ENCODE data around the gene KMT2B. TPM values are rescaled to one million over a fixed set of nuclear protein-coding genes. Genes with fewer than 3 reads are reported as not detected.

The KMT2B gene
- total RNA-seq, 1 donor, result 6.5 TPM

- Histone ChIP-seq H3K4me2 (ENCODE audit: insufficient read depth, low read length) (no peak overlapping the region), H3K4me3 (ENCODE audit: insufficient read depth, low read length) (no peak overlapping the region), H4K20me1 (ENCODE audit: insufficient read depth, low read length) (no peaks in the 10 kb centered on the region), H3K4me1 (ENCODE audit: insufficient read depth, low read length) (no peaks in the 10 kb centered on the region), H3K27me3 (ENCODE audit: insufficient read depth, low read length) (no peaks in the 10 kb centered on the region), H3K9me3 (ENCODE audit: low read depth, low read length) (no peaks in the 10 kb centered on the region), H2AFZ (ENCODE audit: low read length) (no peak overlapping the region), H3K36me3 (ENCODE audit: insufficient read depth, low read length) (no peaks in the 10 kb centered on the region), H3K27ac (ENCODE audit: low read depth, low read length) (no peak overlapping the region), H3K79me2 (ENCODE audit: insufficient read depth, low read length) (no peaks in the 10 kb centered on the region)
- TF ChIP-seq, protein P1, sequence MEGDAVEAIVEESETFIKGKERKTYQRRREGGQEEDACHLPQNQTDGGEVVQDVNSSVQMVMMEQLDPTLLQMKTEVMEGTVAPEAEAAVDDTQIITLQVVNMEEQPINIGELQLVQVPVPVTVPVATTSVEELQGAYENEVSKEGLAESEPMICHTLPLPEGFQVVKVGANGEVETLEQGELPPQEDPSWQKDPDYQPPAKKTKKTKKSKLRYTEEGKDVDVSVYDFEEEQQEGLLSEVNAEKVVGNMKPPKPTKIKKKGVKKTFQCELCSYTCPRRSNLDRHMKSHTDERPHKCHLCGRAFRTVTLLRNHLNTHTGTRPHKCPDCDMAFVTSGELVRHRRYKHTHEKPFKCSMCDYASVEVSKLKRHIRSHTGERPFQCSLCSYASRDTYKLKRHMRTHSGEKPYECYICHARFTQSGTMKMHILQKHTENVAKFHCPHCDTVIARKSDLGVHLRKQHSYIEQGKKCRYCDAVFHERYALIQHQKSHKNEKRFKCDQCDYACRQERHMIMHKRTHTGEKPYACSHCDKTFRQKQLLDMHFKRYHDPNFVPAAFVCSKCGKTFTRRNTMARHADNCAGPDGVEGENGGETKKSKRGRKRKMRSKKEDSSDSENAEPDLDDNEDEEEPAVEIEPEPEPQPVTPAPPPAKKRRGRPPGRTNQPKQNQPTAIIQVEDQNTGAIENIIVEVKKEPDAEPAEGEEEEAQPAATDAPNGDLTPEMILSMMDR (IDR thresholded peaks at IDR 0.05; ENCODE audit: extremely low read depth, low read depth, low read length), result no peak
- DNase-seq (ENCODE audit: insufficient read length, low spot score, missing footprints), result peak; percentile 51
Observed at GRCh38 chr19:35781650-35782049, 63.8 kb downstream of the KMT2B start.

DNA sequence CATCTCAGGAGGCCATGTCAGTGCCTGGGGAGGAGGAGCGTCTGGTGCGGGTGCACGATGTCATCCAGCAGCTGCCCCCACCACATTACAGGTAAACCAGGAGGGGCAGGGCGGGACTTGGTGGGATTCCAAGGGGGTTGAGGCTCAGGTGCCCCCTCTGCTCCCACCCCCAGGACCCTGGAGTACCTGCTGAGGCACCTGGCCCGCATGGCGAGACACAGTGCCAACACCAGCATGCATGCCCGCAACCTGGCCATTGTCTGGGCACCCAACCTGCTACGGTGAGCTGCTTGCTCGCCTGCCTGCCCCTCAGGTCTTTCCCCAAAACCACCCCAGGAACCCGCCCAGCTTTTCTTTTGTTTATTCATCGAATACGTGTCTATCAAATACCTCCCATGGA is 64.8 kb downstream of the KMT2B start:
- Histone ChIP-seq H3K27ac (ENCODE audit: low read depth, low read length) (no peak overlapping the region), H3K9me3 (ENCODE audit: low read depth, low read length) (no peaks in the 10 kb centered on the region), H4K20me1 (ENCODE audit: insufficient read depth, low read length) (no peaks in the 10 kb centered on the region), H3K4me2 (ENCODE audit: insufficient read depth, low read length) (no peak overlapping the region), H3K4me1 (ENCODE audit: insufficient read depth, low read length) (no peaks in the 10 kb centered on the region), H3K4me3 (ENCODE audit: insufficient read depth, low read length) (no peak overlapping the region), H3K79me2 (ENCODE audit: insufficient read depth, low read length) (no peaks in the 10 kb centered on the region), H3K36me3 (ENCODE audit: insufficient read depth, low read length) (no peaks in the 10 kb centered on the region), H3K27me3 (ENCODE audit: insufficient read depth, low read length) (no peaks in the 10 kb centered on the region), H2AFZ (ENCODE audit: low read length) (no peak overlapping the region)
- DNase-seq (ENCODE audit: insufficient read length, low spot score, missing footprints), result peak; percentile 82
- TF ChIP-seq, protein P1 (IDR thresholded peaks at IDR 0.05; ENCODE audit: extremely low read depth, low read depth, low read length), result no peak

GRCh38 chr19:35783469-35784434 is 65.9 kb downstream of the KMT2B start:
- Histone ChIP-seq H3K27ac (ENCODE audit: low read depth, low read length) (no peak overlapping the region), H3K36me3 (ENCODE audit: insufficient read depth, low read length) (no peaks in the 10 kb centered on the region)
- peak; percentile 81 for DNase-seq (ENCODE audit: insufficient read length, low spot score, missing footprints)

More at GRCh38 chr19:35783469-35784434, 65.9 kb downstream of the KMT2B start:
- Histone ChIP-seq H3K4me2 (ENCODE audit: insufficient read depth, low read length) (no peak overlapping the region), H3K4me1 (ENCODE audit: insufficient read depth, low read length) (no peaks in the 10 kb centered on the region), H4K20me1 (ENCODE audit: insufficient read depth, low read length) (no peaks in the 10 kb centered on the region), H3K9me3 (ENCODE audit: low read depth, low read length) (no peaks in the 10 kb centered on the region), H2AFZ (ENCODE audit: low read length) (no peak overlapping the region), H3K4me3 (ENCODE audit: insufficient read depth, low read length) (no peak overlapping the region), H3K79me2 (ENCODE audit: insufficient read depth, low read length) (no peaks in the 10 kb centered on the region), H3K27me3 (ENCODE audit: insufficient read depth, low read length) (no peaks in the 10 kb centered on the region)
- TF ChIP-seq, protein P1 (IDR thresholded peaks at IDR 0.05; ENCODE audit: extremely low read depth, low read depth, low read length), result no peak
